GM18520 (cell line): ENCODE results near the gene HPSE.
"Not testable (repeated sequence)": the region's sequence is repeated elsewhere in the genome, so short reads cannot be mapped to it uniquely, and the experiment has no call there.

ENCODE experiments used
- ATAC-seq: cut with Tn5 transposase; IDR thresholded peaks from one replicate; pipeline ENCODE4 v1.9.1; 2021; ENCODE audit not compliant: unreplicated experiment

The HPSE gene

GRCh38 chr4:83335701-83336100 is 1.1 kb upstream of the HPSE start:
- no peak for ATAC-seq

- ATAC-seq = no peak
Observed at GRCh38 chr4:83331956-83332355, 2.7 kb downstream of the HPSE start.

- ATAC-seq = no peak
Observed at GRCh38 chr4:83329521-83330110, 5.0 kb downstream of the HPSE start.

GRCh38 chr4:83328521-83329187 is 6.0 kb downstream of the HPSE start:
- ATAC-seq = no peak

GRCh38 chr4:83326546-83326945 is 8.1 kb downstream of the HPSE start:
- ATAC-seq = no peak

- not testable (repeated sequence) for ATAC-seq
Observed at GRCh38 chr4:83325306-83325705, 9.3 kb downstream of the HPSE start.

GRCh38 chr4:83323136-83323535 is 11.5 kb downstream of the HPSE start:
- no peak for ATAC-seq

GRCh38 chr4:83320548-83320947 is 14.1 kb downstream of the HPSE start:
- ATAC-seq = no peak

- no peak for ATAC-seq
Observed at GRCh38 chr4:83318666-83319065, 16.0 kb downstream of the HPSE start.

- ATAC-seq = no peak
Observed at GRCh38 chr4:83317671-83318070, 17.0 kb downstream of the HPSE start.

- no peak for ATAC-seq
Observed at GRCh38 chr4:83316459-83317165, 18.0 kb downstream of the HPSE start.

- no peak for ATAC-seq
Observed at GRCh38 chr4:83315341-83315870, 19.2 kb downstream of the HPSE start.

- ATAC-seq = no peak
Observed at GRCh38 chr4:83308672-83309071, 26.0 kb downstream of the HPSE start.

- ATAC-seq = no peak
Observed at GRCh38 chr4:83307920-83308319, 26.7 kb downstream of the HPSE start.

- no peak for ATAC-seq
Observed at GRCh38 chr4:83305187-83305586, 29.5 kb downstream of the HPSE start.

- ATAC-seq = no peak
Observed at GRCh38 chr4:83297548-83298260, 36.9 kb downstream of the HPSE start.

- ATAC-seq = no peak
Observed at GRCh38 chr4:83293305-83294046, 41.2 kb downstream of the HPSE start.

GRCh38 chr4:83290059-83290774 is 44.4 kb downstream of the HPSE start:
- ATAC-seq = not testable (repeated sequence)

- not testable (repeated sequence) for ATAC-seq
Observed at GRCh38 chr4:83288381-83288780, 46.3 kb downstream of the HPSE start.

GRCh38 chr4:83285055-83285407 is 49.6 kb downstream of the HPSE start:
- no peak for ATAC-seq
